Testis (tissue), 2 donors: Measurements from ENCODE around the gene SYMPK.
"Not testable (repeated sequence)": the region's sequence is repeated elsewhere in the genome, so short reads cannot be mapped to it uniquely, and the experiment has no call there.

Experiments
- CTCF ChIP-seq, 3 experiments: fragments of 450-650 bp in 2 of 3; fragments of 200-600 bp in 1 of 3; sonication (generic) in 1 of 3; IDR thresholded peaks; one replicate each; pipeline ENCODE4 v1.5.1; 2016 to 2019; ENCODE audit warnings: antibody characterized with exemption in 3 of 3, mild to moderate bottlenecking in 2 of 3, moderate library complexity in 1 of 3
- POLR2A ChIP-seq: fragments of 450-650 bp; IDR thresholded peaks from one replicate; pipeline ENCODE4 v1.6.1; 2017; ENCODE audit warnings: antibody characterized with exemption, mild to moderate bottlenecking, moderate library complexity

GRCh38 chr19:45799541-45799940, 63.4 kb downstream of the SYMPK start:
- TF ChIP-seq CTCF (IDR thresholded peaks at IDR 0.05); POLR2A: not testable (repeated sequence)
